Small intestine (tissue), 7 donors: Measurements from ENCODE around the gene DNAH2. TPM values are rescaled to one million over a fixed set of nuclear protein-coding genes. Genes with fewer than 3 reads are reported as not detected.

Experiments used
- DNase-seq, 2 donors: peaks; one replicate each; pipeline versions ENCODE4 v3.0.0 to v3.0.0-alpha.2; 2013
- FAIRE-seq: peaks from 2 replicates; lab custom pipeline; 2012; peaks lifted over from hg19 to GRCh38; lab: Jason Lieb, UNC
- H3K27ac ChIP-seq, 3 donors: one replicate each; pipeline ENCODE4 v1.5.1; 2013; ENCODE audit warnings: low read length in 2 of 3, mild to moderate bottlenecking in 2 of 3, control low read depth in 1 of 3, inconsistent platforms in 1 of 3, low read depth in 1 of 3, moderate library complexity in 1 of 3
- H3K27me3 ChIP-seq, 3 donors: one replicate each; pipeline ENCODE4 v1.6.1; 2013; ENCODE audit warnings: low read length in 3 of 3, inconsistent platforms in 1 of 3; ENCODE audit not compliant: control insufficient read depth in 3 of 3, insufficient read depth in 3 of 3
- H3K36me3 ChIP-seq, 3 donors: one replicate each; pipeline ENCODE4 v1.6.1; 2013; ENCODE audit warnings: low read length in 3 of 3, inconsistent platforms in 1 of 3, low read depth in 1 of 3, mild to moderate bottlenecking in 1 of 3, moderate library complexity in 1 of 3; ENCODE audit not compliant: control insufficient read depth in 3 of 3, insufficient read depth in 2 of 3
- H3K4me1 ChIP-seq, 3 donors: one replicate each; pipeline ENCODE4 v1.6.1; 2013; ENCODE audit warnings: low read length in 2 of 3, inconsistent platforms in 1 of 3, low read depth in 1 of 3, mild to moderate bottlenecking in 1 of 3, moderate library complexity in 1 of 3; ENCODE audit not compliant: control insufficient read depth in 3 of 3, insufficient read depth in 2 of 3
- H3K4me3 ChIP-seq, 3 donors: one replicate each; pipeline ENCODE4 v1.5.1; 2013; ENCODE audit warnings: low read length in 3 of 3, control low read depth in 1 of 3, inconsistent platforms in 1 of 3, low read depth in 1 of 3, mild to moderate bottlenecking in 1 of 3, moderate library complexity in 1 of 3
- H3K9me3 ChIP-seq, 2 donors: one replicate each; pipeline ENCODE4 v1.6.1; 2013; ENCODE audit warnings: low read depth in 1 of 2, low read length in 1 of 2; ENCODE audit not compliant: control insufficient read depth in 2 of 2, insufficient read depth in 1 of 2
- WGBS, 3 donors: extraction: QIAGEN DNeasy Blood & Tissue Kit; methylation state at CpG; one replicate each; pipeline ENCODE4 v1.1.7; 2013; 5-methylcytosine and 5-hydroxymethylcytosine counted together
- polyA plus RNA-seq, 4 donors: library from polyadenylated mRNA; stranded (reverse) in 3 of 4; unstranded in 1 of 4; fragments of 200-250 nt in 3 of 4; fragments of 120-200 nt in 1 of 4; gene quantifications; one replicate each; pipeline versions ENCODE4 v1.2.1 to v1.2.3, GENCODE V29; 2013
- donor health status: healthy with polysubstance abuse.
- donor health status: control.
- donor health status: control.
- donor health status: Bipolar disorder and iron deficiency.
- donor health status: healthy.

DNAH2 gene
- polyA plus RNA-seq, 4 donors, result 0.04 to 0.09 TPM; not detected in 2

- WGBS, 3 donors, result 95 to 100% (median 99%) methylated on average over 4 of the region's 4 CpGs
- peaks cover 3 to 45% (median 7%) of the 10 kb centered on the region in 3 donors for H3K36me3 ChIP-seq
These were observed 19.5 kb upstream of the DNAH2 start for GRCh38 chr17:7697828-7698588.

GRCh38 chr17:7700510-7700909 is 17.0 kb upstream of the DNAH2 start:
- Histone ChIP-seq H3K36me3 (peaks cover 3 to 31% (median 7%) of the 10 kb centered on the region in 3 donors), H3K9me3 (peaks cover 0 to 2% of the 10 kb centered on the region in 2 donors), H3K4me1 (peaks cover 0 to 13% (median 0%) of the 10 kb centered on the region in 3 donors), H3K4me3 (no peak overlapping the region), H3K27ac (no peak overlapping the region), H3K27me3 (peaks cover 10 to 24% (median 10%) of the 10 kb centered on the region in 3 donors)
- FAIRE-seq, result no peak
- DNase-seq, result no peak
- whole genome bisulfite sequencing, 3 donors, result 97 to 100% (median 98%) methylated on average over 7 of the region's 7 CpGs

More at GRCh38 chr17:7697828-7698588, 19.5 kb upstream of the DNAH2 start:
- Histone ChIP-seq H3K4me3 (no peak overlapping the region), H3K27me3 (no peaks in the 10 kb centered on the region), H3K9me3 (no peaks in the 10 kb centered on the region), H3K27ac (no peak overlapping the region), H3K4me1 (no peaks in the 10 kb centered on the region)
- DNase-seq (no peak), FAIRE-seq (no peak)

- DNase-seq (no peak), FAIRE-seq (no peak)
- peaks cover 0 to 2% of the 10 kb centered on the region in 2 donors for H3K9me3 ChIP-seq
- H3K27ac ChIP-seq, result no peak overlapping the region
- H3K4me3 ChIP-seq, result no peak overlapping the region
- H3K27me3 ChIP-seq, result peaks cover 10 to 36% (median 14%) of the 10 kb centered on the region in 3 donors
- peaks cover 3 to 28% (median 7%) of the 10 kb centered on the region in 3 donors for H3K36me3 ChIP-seq
- WGBS, 3 donors, result 93 to 95% (median 94%) methylated on average over 14 of the region's 14 CpGs
- peaks cover 0 to 17% (median 0%) of the 10 kb centered on the region in 3 donors for H3K4me1 ChIP-seq
These were observed 15.9 kb upstream of the DNAH2 start for GRCh38 chr17:7701681-7702080.

GRCh38 chr17:7702776-7703175 is 14.8 kb upstream of the DNAH2 start:
- Histone ChIP-seq H3K27ac (no peak overlapping the region), H3K9me3 (peaks cover 0 to 2% of the 10 kb centered on the region in 2 donors), H3K4me1 (peaks cover 0 to 17% (median 0%) of the 10 kb centered on the region in 3 donors), H3K36me3 (peaks cover 3 to 26% (median 7%) of the 10 kb centered on the region in 3 donors), H3K4me3 (no peak overlapping the region), H3K27me3 (peaks cover 10 to 46% (median 17%) of the 10 kb centered on the region in 3 donors)
- FAIRE-seq (no peak), DNase-seq (no peak)
- WGBS, 3 donors, result 92% methylated on average over 13 of the region's 13 CpGs

- FAIRE-seq, result no peak
- no peak overlapping the region for H3K27ac ChIP-seq
- peaks cover 3 to 24% (median 7%) of the 10 kb centered on the region in 3 donors for H3K36me3 ChIP-seq
- H3K9me3 ChIP-seq, result peaks cover 0 to 2% of the 10 kb centered on the region in 2 donors
- H3K4me1 ChIP-seq, result peaks cover 0 to 17% (median 0%) of the 10 kb centered on the region in 3 donors
- peaks cover 10 to 48% (median 17%) of the 10 kb centered on the region in 3 donors for H3K27me3 ChIP-seq
- WGBS, 3 donors, result 36 to 46% (median 39%) methylated on average over 24 of the region's 24 CpGs
- H3K4me3 ChIP-seq, result no peak overlapping the region
- DNase-seq, result peak in 1 of 2 donors; percentile 81
These were observed 13.7 kb upstream of the DNAH2 start for GRCh38 chr17:7703584-7704479.

- 2 to 6% (median 5%) methylated on average over 18 to 44 of the region's 45 CpGs for WGBS, 3 donors
- Histone ChIP-seq H3K27me3 (peaks cover 10 to 48% (median 17%) of the 10 kb centered on the region in 3 donors), H3K4me1 (peaks cover 0 to 17% (median 0%) of the 10 kb centered on the region in 3 donors), H3K27ac (no peak within 1 kb of the TSS), H3K4me3 (peak within 1 kb of the TSS; percentile 8 to 40 (median 11)), H3K9me3 (peaks cover 0 to 2% of the 10 kb centered on the region in 2 donors), H3K36me3 (peaks cover 3 to 24% (median 7%) of the 10 kb centered on the region in 3 donors)
- FAIRE-seq (no peak), DNase-seq (peak in 1 of 2 donors; percentile 36)
These were observed 12.8 kb upstream of the DNAH2 start, which contains the start of gene EFNB3 for GRCh38 chr17:7704601-7705268. Gene EFNB3, plus strand, starts transcription at chr17:7705202. Its CDS starts 397 bp downstream, at chr17:7705599.

- peak in 1 of 2 donors; percentile 25 for DNase-seq
These were observed 12.0 kb upstream of the DNAH2 start for GRCh38 chr17:7705269-7706255.

More at GRCh38 chr17:7705269-7706255, 12.0 kb upstream of the DNAH2 start:
- Histone ChIP-seq H3K36me3 (peaks cover 3 to 22% (median 7%) of the 10 kb centered on the region in 3 donors), H3K4me1 (peaks cover 0 to 17% (median 0%) of the 10 kb centered on the region in 3 donors), H3K27me3 (peaks cover 10 to 48% (median 17%) of the 10 kb centered on the region in 3 donors), H3K9me3 (peaks cover 0 to 2% of the 10 kb centered on the region in 2 donors), H3K4me3 (peak overlapping the region; percentile 8 to 40 (median 11)), H3K27ac (no peak overlapping the region)
- no peak for FAIRE-seq
- WGBS, 3 donors, result 4 to 7% (median 6%) methylated on average over 46 to 50 of the region's 50 CpGs
